Panc1 (cell line): ENCODE results near the gene RAB6A. TPM values are rescaled to one million over a fixed set of nuclear protein-coding genes. Genes with fewer than 3 reads are reported as not detected.

ENCODE experiments used
- ATAC-seq: fragments of 200-7000 bp; cut with Tn5 transposase; 2 replicates; pipeline ENCODE4 v1.9.1; 2020; ENCODE audit warnings: mild to moderate bottlenecking, moderate library complexity
- BruUV-seq: library from RNA; stranded (reverse); fragments of 400-500 nt; replicated peaks from 2 replicates; lab custom pipeline; 2021; lab: Mats Ljungman, UMichigan
- CTCF ChIA-PET: fragments of 300-600 bp; sonication (Branson Sonifier 250); formaldehyde crosslinking; loops from one replicate; lab custom pipeline; 2022; ENCODE audit warnings: antibody characterized with exemption; lab: Charles Lee
- POLR2A ChIA-PET: fragments of 300-600 bp; sonication (Branson Sonifier 250); formaldehyde crosslinking; loops from one replicate; lab custom pipeline; 2022; ENCODE audit warnings: antibody characterized with exemption; lab: Charles Lee
- DNase-seq: peaks from one replicate; pipeline ENCODE4 v3.0.0-alpha.2; 2010; ENCODE audit warnings: low read depth, low spot score
- H3K27ac ChIP-seq: 2 replicates; pipeline ENCODE4 v1.5.1; 2011; ENCODE audit warnings: mild to moderate bottlenecking, low read length, inconsistent platforms
- H3K27me3 ChIP-seq: fragments of 200-500 bp; sonication (Bioruptor generic); 2 replicates; pipeline ENCODE4 v1.6.0; 2014; ENCODE audit warnings: low read length, inconsistent platforms; ENCODE audit not compliant: control insufficient read depth, insufficient read depth
- H3K36me3 ChIP-seq: fragments of 200-500 bp; sonication (Bioruptor generic); 2 replicates; pipeline ENCODE4 v1.5.1; 2014; ENCODE audit warnings: inconsistent platforms, mild to moderate bottlenecking, low read length, moderate library complexity; ENCODE audit not compliant: control insufficient read depth, insufficient read depth
- H3K4me1 ChIP-seq: 2 replicates; pipeline ENCODE4 v1.5.1; 2011; ENCODE audit warnings: inconsistent platforms, mild to moderate bottlenecking, low read length, moderate library complexity; ENCODE audit not compliant: control insufficient read depth, insufficient read depth
- H3K4me3 ChIP-seq, 2 experiments: 2 replicates each; pipeline ENCODE4 v1.5.1; 2011 to 2012; ENCODE audit warnings: low read depth in 2 of 2, low read length in 2 of 2, mild to moderate bottlenecking in 2 of 2, inconsistent platforms in 1 of 2, moderate library complexity in 1 of 2
- H3K9me3 ChIP-seq: fragments of 200-500 bp; sonication (Bioruptor generic); 2 replicates; pipeline ENCODE4 v1.5.1; 2014; ENCODE audit warnings: low read depth, mild to moderate bottlenecking, inconsistent platforms, low read length, moderate library complexity; ENCODE audit not compliant: control insufficient read depth, insufficient read depth
- POLR2AphosphoS5 ChIP-seq: IDR thresholded peaks from 2 replicates; pipeline ENCODE4 v1.6.1; 2012; ENCODE audit warnings: mild to moderate bottlenecking, low read depth, low read length, moderate library complexity
- SIN3A ChIP-seq: IDR thresholded peaks from 2 replicates; pipeline ENCODE4 v1.6.1; 2012; ENCODE audit warnings: low read depth, mild to moderate bottlenecking, low read length, moderate library complexity, borderline replicate concordance; ENCODE audit not compliant: insufficient read depth
- TCF7L2 ChIP-seq: IDR thresholded peaks from 2 replicates; pipeline ENCODE4 v1.6.1; 2011; ENCODE audit warnings: mild to moderate bottlenecking, low read depth, low read length, inconsistent platforms
- in situ Hi-C: cut with HindIII; loops from 2 replicates; pipeline ENCODE4 v1.10.0; 2016; ENCODE audit warnings: low sequenced_read_pairs, low pct_unique_long_range_greater_than_20kb
- intact Hi-C: fragments of 100-400 bp; cut with micrococcal nuclease; formaldehyde crosslinking; loops from one replicate; pipeline ENCODE4 v1.10.0; 2022; ENCODE audit not compliant: unreplicated experiment
- total RNA-seq: library from RNA; stranded (reverse); gene quantifications from one replicate; pipeline ENCODE4 v1.2.1, GENCODE V29; 2021; ENCODE audit not compliant: unreplicated experiment
- TF ChIP-seq, protein P1 (sequence below), 2 experiments: IDR thresholded peaks; 2 replicates each; pipeline ENCODE4 v1.6.1; 2011 to 2012; ENCODE audit warnings: low read depth in 2 of 2, control low read depth in 1 of 2, low read length in 1 of 2, mild to moderate bottlenecking in 1 of 2, moderate library complexity in 1 of 2; ENCODE audit not compliant: insufficient read depth in 1 of 2
- TF ChIP-seq, protein P2 (sequence below): fragments of 450-650 bp; IDR thresholded peaks from 2 replicates; pipeline ENCODE4 v1.5.1; 2017; ENCODE audit warnings: mild to moderate bottlenecking

RAB6A gene
- total RNA-seq, 1 experiment from 2014 or later: 149 TPM

DNA sequence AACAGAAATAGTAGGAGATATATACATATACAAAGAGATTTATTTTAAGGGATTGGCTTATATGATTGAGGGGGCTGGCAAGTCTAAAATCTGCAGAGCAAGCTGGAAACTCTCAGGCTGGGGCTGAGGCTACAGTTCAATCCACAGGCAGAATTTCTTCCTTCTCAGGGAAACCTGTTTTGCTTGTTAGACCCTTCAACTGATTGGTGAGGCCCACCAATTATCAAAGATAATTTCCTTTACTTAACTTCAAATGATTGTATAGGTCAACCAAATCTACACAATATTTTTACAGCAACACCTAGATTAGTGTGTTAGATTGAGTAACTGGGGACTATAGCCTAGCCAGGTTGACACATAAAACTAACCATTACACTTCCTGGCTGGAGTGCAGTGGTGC is 119.2 kb downstream of the RAB6A start:
- BruUV-seq: no TSS peak
- POLR2A ChIA-PET: no interaction called here

DNA sequence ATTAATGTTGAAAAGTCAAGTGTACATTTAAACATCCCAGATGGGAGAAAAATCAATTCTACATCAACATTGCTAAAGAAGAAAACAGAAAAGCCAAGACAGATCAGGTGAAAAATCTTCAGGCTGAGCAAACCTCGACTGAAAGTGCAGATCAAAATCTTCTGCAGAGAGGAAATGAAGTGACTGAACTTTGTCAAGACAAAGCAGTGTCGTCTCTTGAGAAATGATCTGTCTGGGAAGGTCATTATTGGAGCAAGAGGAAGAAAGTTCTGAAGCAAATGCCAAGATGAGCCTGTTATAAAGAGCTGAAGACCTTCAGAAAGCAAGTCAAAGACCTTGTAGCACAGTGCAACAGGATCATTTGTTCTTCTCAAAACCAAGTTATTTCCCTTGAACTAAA is 120.3 kb downstream of the RAB6A start:
- Histone ChIP-seq H3K27me3 (no peaks in the 10 kb centered on the region), H3K9me3 (no peaks in the 10 kb centered on the region), H3K27ac (no peak overlapping the region), H3K4me3 (no peak overlapping the region), H3K4me1 (no peaks in the 10 kb centered on the region), H3K36me3 (no peaks in the 10 kb centered on the region)
- ChIA-PET POLR2A (interaction anchor here (0.5 kb wide), 1 partner anchor 51 kb away, joined by 7 read pairs; no protein-coding TSS in a partner anchor), CTCF (interaction anchor here (1.0 kb wide), 1 partner anchor 20 kb away, joined by 4 read pairs; no protein-coding TSS in a partner anchor)
- no peak for ATAC-seq
- intact Hi-C loops (no loop called here), in situ Hi-C loops (no loop called here)
- TF ChIP-seq POLR2AphosphoS5 (no peak), SIN3A (no peak), TCF7L2 (no peak)
- TF ChIP-seq, protein P1, sequence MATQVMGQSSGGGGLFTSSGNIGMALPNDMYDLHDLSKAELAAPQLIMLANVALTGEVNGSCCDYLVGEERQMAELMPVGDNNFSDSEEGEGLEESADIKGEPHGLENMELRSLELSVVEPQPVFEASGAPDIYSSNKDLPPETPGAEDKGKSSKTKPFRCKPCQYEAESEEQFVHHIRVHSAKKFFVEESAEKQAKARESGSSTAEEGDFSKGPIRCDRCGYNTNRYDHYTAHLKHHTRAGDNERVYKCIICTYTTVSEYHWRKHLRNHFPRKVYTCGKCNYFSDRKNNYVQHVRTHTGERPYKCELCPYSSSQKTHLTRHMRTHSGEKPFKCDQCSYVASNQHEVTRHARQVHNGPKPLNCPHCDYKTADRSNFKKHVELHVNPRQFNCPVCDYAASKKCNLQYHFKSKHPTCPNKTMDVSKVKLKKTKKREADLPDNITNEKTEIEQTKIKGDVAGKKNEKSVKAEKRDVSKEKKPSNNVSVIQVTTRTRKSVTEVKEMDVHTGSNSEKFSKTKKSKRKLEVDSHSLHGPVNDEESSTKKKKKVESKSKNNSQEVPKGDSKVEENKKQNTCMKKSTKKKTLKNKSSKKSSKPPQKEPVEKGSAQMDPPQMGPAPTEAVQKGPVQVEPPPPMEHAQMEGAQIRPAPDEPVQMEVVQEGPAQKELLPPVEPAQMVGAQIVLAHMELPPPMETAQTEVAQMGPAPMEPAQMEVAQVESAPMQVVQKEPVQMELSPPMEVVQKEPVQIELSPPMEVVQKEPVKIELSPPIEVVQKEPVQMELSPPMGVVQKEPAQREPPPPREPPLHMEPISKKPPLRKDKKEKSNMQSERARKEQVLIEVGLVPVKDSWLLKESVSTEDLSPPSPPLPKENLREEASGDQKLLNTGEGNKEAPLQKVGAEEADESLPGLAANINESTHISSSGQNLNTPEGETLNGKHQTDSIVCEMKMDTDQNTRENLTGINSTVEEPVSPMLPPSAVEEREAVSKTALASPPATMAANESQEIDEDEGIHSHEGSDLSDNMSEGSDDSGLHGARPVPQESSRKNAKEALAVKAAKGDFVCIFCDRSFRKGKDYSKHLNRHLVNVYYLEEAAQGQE (IDR thresholded peaks at IDR 0.05; ENCODE audit: insufficient read depth in 1 of 2, low read depth in 2 of 2, low read length in 1 of 2): no peak
- TF ChIP-seq, protein P2, sequence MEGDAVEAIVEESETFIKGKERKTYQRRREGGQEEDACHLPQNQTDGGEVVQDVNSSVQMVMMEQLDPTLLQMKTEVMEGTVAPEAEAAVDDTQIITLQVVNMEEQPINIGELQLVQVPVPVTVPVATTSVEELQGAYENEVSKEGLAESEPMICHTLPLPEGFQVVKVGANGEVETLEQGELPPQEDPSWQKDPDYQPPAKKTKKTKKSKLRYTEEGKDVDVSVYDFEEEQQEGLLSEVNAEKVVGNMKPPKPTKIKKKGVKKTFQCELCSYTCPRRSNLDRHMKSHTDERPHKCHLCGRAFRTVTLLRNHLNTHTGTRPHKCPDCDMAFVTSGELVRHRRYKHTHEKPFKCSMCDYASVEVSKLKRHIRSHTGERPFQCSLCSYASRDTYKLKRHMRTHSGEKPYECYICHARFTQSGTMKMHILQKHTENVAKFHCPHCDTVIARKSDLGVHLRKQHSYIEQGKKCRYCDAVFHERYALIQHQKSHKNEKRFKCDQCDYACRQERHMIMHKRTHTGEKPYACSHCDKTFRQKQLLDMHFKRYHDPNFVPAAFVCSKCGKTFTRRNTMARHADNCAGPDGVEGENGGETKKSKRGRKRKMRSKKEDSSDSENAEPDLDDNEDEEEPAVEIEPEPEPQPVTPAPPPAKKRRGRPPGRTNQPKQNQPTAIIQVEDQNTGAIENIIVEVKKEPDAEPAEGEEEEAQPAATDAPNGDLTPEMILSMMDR: no peak
- no peak for DNase-seq
- no TSS peak for BruUV-seq

More for the DNA sequence above, 119.2 kb downstream of the RAB6A start:
- no peaks in the 10 kb centered on the region for H3K9me3 ChIP-seq
- ATAC-seq: no peak
- TF ChIP-seq, protein P1 (IDR thresholded peaks at IDR 0.05; ENCODE audit: insufficient read depth in 1 of 2, low read depth in 2 of 2, low read length in 1 of 2): no peak
- no peak for TF ChIP-seq TCF7L2
- no peak for TF ChIP-seq SIN3A
- TF ChIP-seq, protein P2: no peak
- TF ChIP-seq POLR2AphosphoS5: no peak
- H3K4me1 ChIP-seq: no peaks in the 10 kb centered on the region
- no peaks in the 10 kb centered on the region for H3K27me3 ChIP-seq
- no peaks in the 10 kb centered on the region for H3K36me3 ChIP-seq
- no peak overlapping the region for H3K4me3 ChIP-seq
- CTCF ChIA-PET: interaction anchor here (1.0 kb wide), 1 partner anchor 19 kb away, joined by 4 read pairs; no protein-coding TSS in a partner anchor
- DNase-seq: no peak
- H3K27ac ChIP-seq: no peak overlapping the region
- in situ Hi-C loops: no loop called here
- intact Hi-C loops: no loop called here
